WTC11 (cell line): ENCODE results near the gene DISP2. TPM values are rescaled to one million over a fixed set of nuclear protein-coding genes. Genes with fewer than 3 reads are reported as not detected.
A peak's percentile ranks its signal among the peaks of the same experiment; 100 is the strongest.

Experiments used
- ATAC-seq: fragments of 200-7000 bp; cut with Tn5 transposase; 2 replicates; pipeline ENCODE4 v1.10.0; 2021; ENCODE audit warnings: mild to moderate bottlenecking, moderate library complexity
- CTCF ChIA-PET: fragments of 300-600 bp; sonication (Branson Sonifier 250); formaldehyde crosslinking; loops from one replicate; lab custom pipeline; 2021; ENCODE audit warnings: antibody characterized with exemption; lab: Charles Lee
- POLR2A ChIA-PET: fragments of 350-600 bp; sonication (Branson Sonifier 250); formaldehyde crosslinking; loops from one replicate; lab custom pipeline; 2021; ENCODE audit warnings: antibody characterized with exemption; lab: Charles Lee
- DNase-seq: peaks from one replicate; pipeline ENCODE4 v3.0.0; 2021; ENCODE audit warnings: low spot score
- H3K27ac Mint-ChIP-seq: 2 replicates; pipeline ENCODE4 v1.8.0; 2021; ENCODE audit warnings: mixed read lengths
- H3K27me3 Mint-ChIP-seq: 2 replicates; pipeline ENCODE4 v1.8.0; 2021; ENCODE audit warnings: low read depth, mild to moderate bottlenecking, moderate library complexity, mixed read lengths
- H3K36me3 Mint-ChIP-seq: 2 replicates; pipeline ENCODE4 v1.8.0; 2021; ENCODE audit warnings: mixed read lengths
- H3K4me1 Mint-ChIP-seq: 2 replicates; pipeline ENCODE4 v1.8.0; 2022; ENCODE audit warnings: mixed read lengths
- H3K4me3 Mint-ChIP-seq: 2 replicates; pipeline ENCODE4 v1.8.0; 2021; ENCODE audit warnings: mild to moderate bottlenecking, moderate library complexity, mixed read lengths
- H3K9me3 Mint-ChIP-seq: 2 replicates; pipeline ENCODE4 v1.8.0; 2021; ENCODE audit warnings: mixed read lengths
- ARID4B ChIP-seq: sonication (generic); formaldehyde crosslinking; IDR thresholded peaks from 2 replicates; pipeline ENCODE4 v1.8.0; 2023; ENCODE audit warnings: missing genetic modification reagents, mild to moderate bottlenecking, borderline replicate concordance
- EMX1 ChIP-seq: fragments of 250-450 bp; sonication (Bioruptor Pico); IDR thresholded peaks from 2 replicates; pipeline ENCODE4 v1.8.0; 2021; ENCODE audit warnings: mild to moderate bottlenecking
- ESRRA ChIP-seq: sonication (generic); formaldehyde crosslinking; IDR thresholded peaks from 2 replicates; pipeline ENCODE4 v1.8.1; 2022; ENCODE audit warnings: mild to moderate bottlenecking, missing genetic modification reagents, borderline replicate concordance
- ETV6 ChIP-seq: sonication (generic); formaldehyde crosslinking; IDR thresholded peaks from 2 replicates; pipeline ENCODE4 v1.8.1; 2022; ENCODE audit warnings: mild to moderate bottlenecking, missing genetic modification reagents
- FOXK1 ChIP-seq: sonication (generic); formaldehyde crosslinking; IDR thresholded peaks from 2 replicates; pipeline ENCODE4 v1.8.0; 2022; ENCODE audit warnings: mild to moderate bottlenecking, moderate library complexity, missing genetic modification reagents
- FOXP1 ChIP-seq: sonication (generic); formaldehyde crosslinking; IDR thresholded peaks from 2 replicates; pipeline ENCODE4 v1.8.0; 2022; ENCODE audit warnings: missing genetic modification reagents, mild to moderate bottlenecking, moderate library complexity, borderline replicate concordance
- GRHL2 ChIP-seq: fragments of 250-450 bp; sonication (Bioruptor Pico); IDR thresholded peaks from 2 replicates; pipeline ENCODE4 v1.8.0; 2022; ENCODE audit warnings: mild to moderate bottlenecking, moderate library complexity; ENCODE audit not compliant: insufficient replicate concordance, severe bottlenecking
- IRF2 ChIP-seq: sonication (generic); formaldehyde crosslinking; IDR thresholded peaks from 2 replicates; pipeline ENCODE4 v1.8.0; 2022; ENCODE audit warnings: low read depth, missing genetic modification reagents, borderline replicate concordance
- TEAD4 ChIP-seq: sonication (generic); formaldehyde crosslinking; IDR thresholded peaks from 2 replicates; pipeline ENCODE4 v1.8.0; 2022; ENCODE audit warnings: mild to moderate bottlenecking, missing genetic modification reagents
- TP53 ChIP-seq: sonication (generic); formaldehyde crosslinking; IDR thresholded peaks from 2 replicates; pipeline ENCODE4 v1.8.1; 2023; ENCODE audit warnings: mild to moderate bottlenecking, missing genetic modification reagents
- ZNF219 ChIP-seq: sonication (generic); formaldehyde crosslinking; IDR thresholded peaks from 2 replicates; pipeline ENCODE4 v1.8.0; 2023; ENCODE audit warnings: missing genetic modification reagents, mild to moderate bottlenecking, borderline replicate concordance
- ZNF232 ChIP-seq: sonication (generic); formaldehyde crosslinking; IDR thresholded peaks from 2 replicates; pipeline ENCODE4 v1.8.0; 2022; ENCODE audit warnings: mild to moderate bottlenecking, missing genetic modification reagents
- ZNF281 ChIP-seq: sonication (generic); formaldehyde crosslinking; IDR thresholded peaks from 2 replicates; pipeline ENCODE4 v1.8.0; 2023; ENCODE audit warnings: mild to moderate bottlenecking, missing genetic modification reagents
- total RNA-seq: library from RNA; stranded (reverse); gene quantifications from 3 replicates; pipeline ENCODE4 v1.2.3, GENCODE V29; 2021
- TF ChIP-seq, protein P1 (sequence below): sonication (generic); formaldehyde crosslinking; IDR thresholded peaks from 2 replicates; pipeline ENCODE4 v1.8.0; 2022; ENCODE audit warnings: mild to moderate bottlenecking, missing genetic modification reagents
- TF ChIP-seq, protein P2 (sequence below): sonication (generic); formaldehyde crosslinking; IDR thresholded peaks from 2 replicates; pipeline ENCODE4 v1.8.1; 2022; ENCODE audit warnings: low read depth, missing genetic modification reagents, borderline replicate concordance
- TF ChIP-seq, protein P3 (sequence below): sonication (generic); formaldehyde crosslinking; conservative IDR thresholded peaks from 2 replicates; pipeline ENCODE4 v1.8.1; 2023; ENCODE audit warnings: mild to moderate bottlenecking, low read depth, missing genetic modification reagents, moderate library complexity

DISP2 gene
- total RNA-seq, 1 experiment from 2014 or later: 3.5 TPM

GRCh38 chr15:40322531-40323238, 35.3 kb upstream of the DISP2 start (continued):
- TF ChIP-seq EMX1 (no peak), IRF2 (CRISPR knock-in tag) (no peak)
- TF ChIP-seq, protein P1, sequence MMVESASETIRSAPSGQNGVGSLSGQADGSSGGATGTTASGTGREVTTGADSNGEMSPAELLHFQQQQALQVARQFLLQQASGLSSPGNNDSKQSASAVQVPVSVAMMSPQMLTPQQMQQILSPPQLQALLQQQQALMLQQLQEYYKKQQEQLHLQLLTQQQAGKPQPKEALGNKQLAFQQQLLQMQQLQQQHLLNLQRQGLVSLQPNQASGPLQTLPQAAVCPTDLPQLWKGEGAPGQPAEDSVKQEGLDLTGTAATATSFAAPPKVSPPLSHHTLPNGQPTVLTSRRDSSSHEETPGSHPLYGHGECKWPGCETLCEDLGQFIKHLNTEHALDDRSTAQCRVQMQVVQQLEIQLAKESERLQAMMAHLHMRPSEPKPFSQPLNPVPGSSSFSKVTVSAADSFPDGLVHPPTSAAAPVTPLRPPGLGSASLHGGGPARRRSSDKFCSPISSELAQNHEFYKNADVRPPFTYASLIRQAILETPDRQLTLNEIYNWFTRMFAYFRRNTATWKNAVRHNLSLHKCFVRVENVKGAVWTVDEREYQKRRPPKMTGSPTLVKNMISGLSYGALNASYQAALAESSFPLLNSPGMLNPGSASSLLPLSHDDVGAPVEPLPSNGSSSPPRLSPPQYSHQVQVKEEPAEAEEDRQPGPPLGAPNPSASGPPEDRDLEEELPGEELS: no peak

DNA sequence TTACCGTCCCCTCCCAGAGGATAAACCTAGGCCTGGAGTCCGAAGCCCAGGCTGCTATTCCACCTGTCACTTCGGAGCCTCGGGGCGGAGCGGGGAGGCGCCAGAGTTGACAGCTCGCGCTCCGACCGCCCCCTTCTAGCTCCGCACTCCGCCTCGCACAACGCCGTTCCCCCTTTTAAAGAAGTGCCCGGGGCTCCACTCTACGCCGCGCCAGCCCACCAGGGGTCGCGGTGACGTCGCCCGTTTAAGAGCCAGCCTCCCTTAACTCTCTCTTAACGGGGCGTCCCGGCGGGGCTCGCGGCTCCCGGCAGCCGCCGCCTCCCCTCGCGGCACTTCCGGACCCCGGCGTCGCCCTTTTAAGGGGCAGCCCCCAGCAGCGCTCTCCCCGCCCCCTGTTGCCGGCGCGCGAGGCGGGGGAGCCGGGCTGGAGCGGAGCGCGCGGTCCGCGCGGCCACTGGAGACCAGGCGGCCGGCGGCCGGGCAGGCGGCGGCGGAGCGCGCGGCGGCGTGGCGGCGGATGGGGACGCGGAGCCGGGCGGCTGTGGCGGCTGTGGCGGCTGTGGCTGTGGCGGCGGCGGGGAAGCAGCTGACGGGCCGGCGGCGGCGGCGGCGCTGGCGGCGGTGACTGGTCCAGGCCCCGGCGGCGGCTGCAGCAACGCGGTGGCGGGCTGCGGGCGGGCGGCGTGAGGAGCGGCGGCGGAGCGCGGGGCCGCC, 34.6 kb upstream of the DISP2 start, which contains the start of gene INAFM2:
Gene INAFM2 (plus strand): TSS at position 454 of the 714 bp plus-strand sequence. CDS start 364 bp downstream, outside the sequence.
- Mint-ChIP-seq H3K4me1 (peaks cover 62% of the 10 kb centered on the region), H3K27ac (no peak within 1 kb of the TSS), H3K9me3 (peaks cover 4% of the 10 kb centered on the region; the same call in 1 of the 2 replicates), H3K4me3 (peak within 1 kb of the TSS; percentile 68), H3K36me3 (peaks cover 2% of the 10 kb centered on the region; the same call in 1 of the 2 replicates), H3K27me3 (peaks cover 25% of the 10 kb centered on the region)
- DNase-seq (peak; percentile 96), ATAC-seq (peak; percentile 82)
- ChIA-PET CTCF (interaction anchor here (0.5 to 17.8 kb wide), 44 partner anchors 9 to 788 kb away, joined by 3 to 690 read pairs (median 4); partner anchors contain the start of genes BAHD1, CCDC32, CCDC9B and IVD), POLR2A (interaction anchor here (0.6 to 1.1 kb wide), 8 partner anchors 14 to 247 kb away, joined by 3 to 10 read pairs (median 4); partner anchors contain the start of gene BAHD1)
- no peak for TF ChIP-seq ESRRA (CRISPR knock-in tag)
- TF ChIP-seq, protein P1: no peak; the same call in 1 of the 2 replicates
- peak; percentile 94; the same call in 1 of the 2 replicates for TF ChIP-seq ARID4B
- peak; percentile 65; the same call in 1 of the 2 replicates for TF ChIP-seq TEAD4 (CRISPR knock-in tag)
- TF ChIP-seq, protein P2, sequence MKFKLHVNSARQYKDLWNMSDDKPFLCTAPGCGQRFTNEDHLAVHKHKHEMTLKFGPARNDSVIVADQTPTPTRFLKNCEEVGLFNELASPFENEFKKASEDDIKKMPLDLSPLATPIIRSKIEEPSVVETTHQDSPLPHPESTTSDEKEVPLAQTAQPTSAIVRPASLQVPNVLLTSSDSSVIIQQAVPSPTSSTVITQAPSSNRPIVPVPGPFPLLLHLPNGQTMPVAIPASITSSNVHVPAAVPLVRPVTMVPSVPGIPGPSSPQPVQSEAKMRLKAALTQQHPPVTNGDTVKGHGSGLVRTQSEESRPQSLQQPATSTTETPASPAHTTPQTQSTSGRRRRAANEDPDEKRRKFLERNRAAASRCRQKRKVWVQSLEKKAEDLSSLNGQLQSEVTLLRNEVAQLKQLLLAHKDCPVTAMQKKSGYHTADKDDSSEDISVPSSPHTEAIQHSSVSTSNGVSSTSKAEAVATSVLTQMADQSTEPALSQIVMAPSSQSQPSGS (CRISPR knock-in tag): no peak
- 0 out of 2 replicates have a peak, but pooled peaks have one; percentile 57 for TF ChIP-seq ZNF232 (CRISPR knock-in tag)
- no peak for TF ChIP-seq ZNF219 (CRISPR knock-in tag)
- peak; percentile 71; the same call in 1 of the 2 replicates for TF ChIP-seq FOXK1 (CRISPR knock-in tag)
- TF ChIP-seq ZNF281 (CRISPR knock-in tag): no peak
- TF ChIP-seq FOXP1 (CRISPR knock-in tag): peak; percentile 87
- TF ChIP-seq GRHL2: no peak
- TF ChIP-seq, protein P3, sequence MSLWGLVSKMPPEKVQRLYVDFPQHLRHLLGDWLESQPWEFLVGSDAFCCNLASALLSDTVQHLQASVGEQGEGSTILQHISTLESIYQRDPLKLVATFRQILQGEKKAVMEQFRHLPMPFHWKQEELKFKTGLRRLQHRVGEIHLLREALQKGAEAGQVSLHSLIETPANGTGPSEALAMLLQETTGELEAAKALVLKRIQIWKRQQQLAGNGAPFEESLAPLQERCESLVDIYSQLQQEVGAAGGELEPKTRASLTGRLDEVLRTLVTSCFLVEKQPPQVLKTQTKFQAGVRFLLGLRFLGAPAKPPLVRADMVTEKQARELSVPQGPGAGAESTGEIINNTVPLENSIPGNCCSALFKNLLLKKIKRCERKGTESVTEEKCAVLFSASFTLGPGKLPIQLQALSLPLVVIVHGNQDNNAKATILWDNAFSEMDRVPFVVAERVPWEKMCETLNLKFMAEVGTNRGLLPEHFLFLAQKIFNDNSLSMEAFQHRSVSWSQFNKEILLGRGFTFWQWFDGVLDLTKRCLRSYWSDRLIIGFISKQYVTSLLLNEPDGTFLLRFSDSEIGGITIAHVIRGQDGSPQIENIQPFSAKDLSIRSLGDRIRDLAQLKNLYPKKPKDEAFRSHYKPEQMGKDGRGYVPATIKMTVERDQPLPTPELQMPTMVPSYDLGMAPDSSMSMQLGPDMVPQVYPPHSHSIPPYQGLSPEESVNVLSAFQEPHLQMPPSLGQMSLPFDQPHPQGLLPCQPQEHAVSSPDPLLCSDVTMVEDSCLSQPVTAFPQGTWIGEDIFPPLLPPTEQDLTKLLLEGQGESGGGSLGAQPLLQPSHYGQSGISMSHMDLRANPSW: no peak
- no peak for TF ChIP-seq TP53
- TF ChIP-seq ETV6 (CRISPR knock-in tag): peak; percentile 71; the same call in 1 of the 2 replicates
- TF ChIP-seq EMX1: no peak
